IPS-18a (cell line): ENCODE measurements around the gene VARS2.
"Not testable (repeated sequence)": the region's sequence is repeated elsewhere in the genome, so short reads cannot be mapped to it uniquely, and the experiment has no call there.

Experiments
- H3K27ac ChIP-seq: one replicate; pipeline ENCODE4 v1.5.1; 2013; ENCODE audit warnings: low read length
- H3K27me3 ChIP-seq: one replicate; pipeline ENCODE4 v1.6.1; 2013; ENCODE audit warnings: mild to moderate bottlenecking, low read length; ENCODE audit not compliant: control insufficient read depth, insufficient read depth
- H3K36me3 ChIP-seq: one replicate; pipeline ENCODE4 v1.6.1; 2013; ENCODE audit warnings: low read depth, low read length; ENCODE audit not compliant: control insufficient read depth
- H3K4me1 ChIP-seq: one replicate; pipeline ENCODE4 v1.6.1; 2013; ENCODE audit warnings: low read depth, low read length; ENCODE audit not compliant: control insufficient read depth
- H3K4me3 ChIP-seq: one replicate; pipeline ENCODE4 v1.5.1; 2013; ENCODE audit warnings: low read length
- H3K9ac ChIP-seq: one replicate; pipeline ENCODE4 v1.6.1; 2013; ENCODE audit warnings: mild to moderate bottlenecking, low read length, moderate library complexity
- H3K9me3 ChIP-seq: one replicate; pipeline ENCODE4 v1.6.1; 2013; ENCODE audit warnings: low read depth, low read length; ENCODE audit not compliant: control insufficient read depth

The VARS2 gene

GRCh38 chr6:30922447-30922852 lies 8.4 kb downstream of the VARS2 start:
- no peaks in the 10 kb centered on the region for H3K4me1 ChIP-seq
- no peak overlapping the region for H3K4me3 ChIP-seq
- H3K36me3 ChIP-seq = peaks cover 62% of the 10 kb centered on the region
- no peaks in the 10 kb centered on the region for H3K27me3 ChIP-seq
- H3K27ac ChIP-seq = no peak overlapping the region
- H3K9me3 ChIP-seq = no peaks in the 10 kb centered on the region
- H3K9ac ChIP-seq = no peak overlapping the region

DNA sequence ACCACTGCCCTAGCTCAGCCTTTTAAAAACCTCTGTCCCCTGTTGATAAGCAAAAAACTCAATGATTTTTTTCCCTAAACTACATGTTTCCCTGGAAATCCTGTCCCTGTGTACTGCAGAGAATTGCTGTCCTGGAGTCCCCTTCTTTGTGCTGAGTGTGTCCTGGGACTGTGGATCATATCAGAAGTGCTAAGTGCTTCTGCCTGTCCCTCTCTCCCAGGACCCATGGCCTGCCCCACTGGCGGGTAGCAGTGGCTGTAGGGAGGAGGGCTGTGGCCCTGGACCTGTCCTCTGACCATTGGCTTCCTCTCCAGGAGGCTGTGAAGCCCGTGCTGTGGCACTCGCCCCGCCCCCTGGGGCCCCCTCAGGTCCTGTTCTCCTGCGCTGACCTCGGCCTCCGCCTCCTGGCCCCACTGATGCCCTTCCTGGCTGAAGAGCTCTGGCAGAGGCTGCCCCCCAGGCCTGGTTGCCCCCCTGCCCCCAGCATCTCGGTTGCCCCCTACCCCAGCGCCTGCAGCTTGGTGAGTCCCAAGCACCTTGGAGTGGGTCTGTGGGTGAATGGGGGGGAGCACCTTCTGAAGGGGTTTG lies 10.1 kb downstream of the VARS2 start:
- not testable (repeated sequence) for H3K27ac ChIP-seq

DNA sequence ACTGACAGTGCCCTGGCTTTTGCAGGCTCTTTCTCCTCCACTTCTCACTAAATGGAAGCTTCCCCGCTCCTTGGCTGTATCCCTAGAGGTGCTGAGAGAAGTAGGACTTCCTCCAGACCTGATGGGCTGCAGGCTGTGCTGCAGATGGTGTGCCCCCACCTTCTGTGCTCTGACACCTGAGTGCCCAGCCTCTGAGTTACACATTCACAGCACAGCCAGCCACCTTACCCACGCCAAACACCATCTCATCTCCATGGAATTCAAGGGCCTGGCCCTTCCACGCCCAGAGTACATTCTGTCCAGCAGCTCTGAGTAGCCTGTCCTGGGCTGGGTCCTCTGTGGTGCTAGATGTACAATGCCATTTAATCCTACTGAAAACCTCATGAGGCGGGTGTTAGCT lies 12.6 kb downstream of the VARS2 start:
- H3K9ac ChIP-seq = no peak overlapping the region
- no peak overlapping the region for H3K27ac ChIP-seq
- H3K36me3 ChIP-seq = peaks cover 35% of the 10 kb centered on the region
- no peaks in the 10 kb centered on the region for H3K27me3 ChIP-seq
- no peak overlapping the region for H3K4me3 ChIP-seq
- H3K9me3 ChIP-seq = peaks cover 5% of the 10 kb centered on the region
- no peaks in the 10 kb centered on the region for H3K4me1 ChIP-seq

More for the DNA sequence above, 10.1 kb downstream of the VARS2 start:
- H3K9ac ChIP-seq, H3K4me3 ChIP-seq, H3K9me3 ChIP-seq, H3K27me3 ChIP-seq, H3K4me1 ChIP-seq: not testable (repeated sequence)
- H3K36me3 ChIP-seq = peaks cover 55% of the 10 kb centered on the region

GRCh38 chr6:30927080-30927479 lies 13.0 kb downstream of the VARS2 start:
- H3K4me3 ChIP-seq, H3K27me3 ChIP-seq, H3K9me3 ChIP-seq, H3K27ac ChIP-seq, H3K4me1 ChIP-seq, H3K9ac ChIP-seq: not testable (repeated sequence)
- peaks cover 34% of the 10 kb centered on the region for H3K36me3 ChIP-seq

DNA sequence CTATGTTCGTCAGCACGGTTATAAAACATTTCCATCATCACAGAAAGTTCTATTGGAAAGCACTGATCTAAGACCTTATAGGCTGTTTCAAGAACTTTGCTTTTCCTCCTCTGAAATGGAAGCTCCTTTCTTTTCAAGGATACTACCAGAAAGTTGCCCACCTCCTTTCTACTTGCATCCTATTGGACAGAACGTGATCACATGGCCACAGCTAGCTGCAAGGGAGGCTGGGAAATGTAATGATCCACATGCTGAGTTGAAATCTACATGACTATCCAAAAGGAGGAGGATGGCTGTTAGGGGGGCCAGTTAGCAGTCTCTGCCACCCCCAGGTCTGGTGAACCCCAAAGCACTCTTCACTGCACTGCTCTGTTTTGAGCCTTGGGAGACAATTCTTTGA lies 14.6 kb downstream of the VARS2 start:
- Histone ChIP-seq H3K4me1 (no peaks in the 10 kb centered on the region), H3K36me3 (peaks cover 20% of the 10 kb centered on the region), H3K9ac (no peak overlapping the region), H3K27ac (no peak overlapping the region), H3K4me3 (no peak overlapping the region), H3K9me3 (peaks cover 5% of the 10 kb centered on the region), H3K27me3 (no peaks in the 10 kb centered on the region)

- peaks cover 5% of the 10 kb centered on the region for H3K9me3 ChIP-seq
- H3K36me3 ChIP-seq = peaks cover 15% of the 10 kb centered on the region
- no peaks in the 10 kb centered on the region for H3K27me3 ChIP-seq
- no peaks in the 10 kb centered on the region for H3K4me1 ChIP-seq
- H3K9ac ChIP-seq = no peak overlapping the region
- no peak overlapping the region for H3K27ac ChIP-seq
- no peak overlapping the region for H3K4me3 ChIP-seq
Observed at GRCh38 chr6:30930506-30930905, 16.5 kb downstream of the VARS2 start.

GRCh38 chr6:30931272-30931671 lies 17.2 kb downstream of the VARS2 start:
- Histone ChIP-seq H3K9ac (no peak overlapping the region), H3K4me3 (no peak overlapping the region), H3K9me3 (peaks cover 5% of the 10 kb centered on the region), H3K4me1 (no peaks in the 10 kb centered on the region), H3K27ac (no peak overlapping the region), H3K36me3 (peaks cover 7% of the 10 kb centered on the region), H3K27me3 (no peaks in the 10 kb centered on the region)

DNA sequence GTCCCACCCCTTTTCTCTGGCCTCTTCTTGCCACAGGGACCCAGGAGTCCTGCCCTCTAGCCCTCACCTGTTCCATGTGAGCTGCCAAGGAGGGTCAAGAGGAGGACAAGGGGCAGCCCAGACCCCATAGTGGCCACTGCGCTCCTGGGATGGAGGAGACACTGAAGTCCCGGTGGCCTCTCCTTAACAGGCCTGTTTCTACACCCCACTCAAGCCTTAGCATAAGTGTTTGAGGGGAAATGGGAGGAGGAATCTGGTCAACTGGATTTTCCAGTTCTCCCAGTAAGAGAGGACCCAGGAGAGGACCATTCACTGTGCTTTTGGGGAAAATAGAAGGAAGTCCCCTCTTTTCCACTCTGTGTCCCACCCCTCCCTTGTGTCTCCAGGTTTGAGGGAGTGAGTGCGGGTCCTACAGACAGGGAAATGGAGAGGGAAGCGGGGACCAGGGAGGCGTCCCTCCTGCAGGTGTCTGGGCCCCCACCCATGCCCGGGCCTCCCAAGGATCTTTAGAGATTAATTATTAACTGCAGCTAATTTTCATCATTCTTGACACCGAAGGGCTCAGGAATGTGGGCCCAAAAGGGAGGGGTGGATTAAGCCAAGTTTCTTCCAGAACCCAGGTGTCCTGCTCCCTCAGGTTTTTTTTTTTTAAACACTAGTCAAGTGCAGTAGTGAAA lies 18.1 kb downstream of the VARS2 start, which contains the start of gene SFTA2:
TSS of gene SFTA2 (minus strand) at position 202 of the 677 bp plus-strand sequence. CDS start at position 128, 74 bp downstream.
- Histone ChIP-seq H3K27ac (no peak within 1 kb of the TSS), H3K9me3 (peaks cover 5% of the 10 kb centered on the region), H3K36me3 (no peaks in the 10 kb centered on the region), H3K4me1 (no peaks in the 10 kb centered on the region), H3K27me3 (no peaks in the 10 kb centered on the region), H3K4me3 (no peak within 1 kb of the TSS), H3K9ac (no peak within 1 kb of the TSS)

GRCh38 chr6:30932665-30933365 lies 18.8 kb downstream of the VARS2 start:
- H3K9me3 ChIP-seq = peaks cover 5% of the 10 kb centered on the region

GRCh38 chr6:30935018-30935417 lies 21.0 kb downstream of the VARS2 start:
- Histone ChIP-seq H3K4me3 (no peak overlapping the region), H3K27me3 (no peaks in the 10 kb centered on the region), H3K9me3 (no peaks in the 10 kb centered on the region), H3K36me3 (no peaks in the 10 kb centered on the region), H3K4me1 (no peaks in the 10 kb centered on the region), H3K9ac (no peak overlapping the region), H3K27ac (no peak overlapping the region)

More at GRCh38 chr6:30932665-30933365, 18.8 kb downstream of the VARS2 start:
- no peak overlapping the region for H3K27ac ChIP-seq
- H3K36me3 ChIP-seq = no peaks in the 10 kb centered on the region
- H3K9ac ChIP-seq = no peak overlapping the region
- H3K27me3 ChIP-seq = no peaks in the 10 kb centered on the region
- no peak overlapping the region for H3K4me3 ChIP-seq
- H3K4me1 ChIP-seq = no peaks in the 10 kb centered on the region

DNA sequence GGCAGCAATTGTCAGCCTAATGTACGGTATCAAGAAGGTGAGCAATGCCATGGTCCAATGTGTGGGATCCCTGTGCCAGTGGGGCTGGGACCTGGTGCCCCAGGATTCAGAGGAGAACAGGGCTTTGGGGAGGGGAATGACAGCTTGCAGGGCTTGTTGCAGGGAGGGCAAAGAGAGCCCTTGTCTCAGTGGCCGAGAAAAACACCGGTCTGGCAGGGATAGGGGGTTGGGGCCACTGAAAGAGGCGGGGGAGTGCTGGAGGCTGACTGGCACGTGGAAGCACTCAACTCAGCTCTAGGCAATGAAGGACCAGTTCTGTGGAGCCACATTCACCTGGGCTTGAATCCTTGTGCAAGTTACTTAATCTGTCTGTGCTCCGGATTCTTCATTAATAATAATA lies 23.2 kb downstream of the VARS2 start:
- Histone ChIP-seq H3K4me1 (peaks cover 7% of the 10 kb centered on the region), H3K27me3 (no peaks in the 10 kb centered on the region), H3K9ac (no peak overlapping the region), H3K36me3 (no peaks in the 10 kb centered on the region), H3K9me3 (no peaks in the 10 kb centered on the region), H3K4me3 (no peak overlapping the region), H3K27ac (no peak overlapping the region)
